Measurements from ENCODE around the gene NTN5.

The NTN5 gene

DNA sequence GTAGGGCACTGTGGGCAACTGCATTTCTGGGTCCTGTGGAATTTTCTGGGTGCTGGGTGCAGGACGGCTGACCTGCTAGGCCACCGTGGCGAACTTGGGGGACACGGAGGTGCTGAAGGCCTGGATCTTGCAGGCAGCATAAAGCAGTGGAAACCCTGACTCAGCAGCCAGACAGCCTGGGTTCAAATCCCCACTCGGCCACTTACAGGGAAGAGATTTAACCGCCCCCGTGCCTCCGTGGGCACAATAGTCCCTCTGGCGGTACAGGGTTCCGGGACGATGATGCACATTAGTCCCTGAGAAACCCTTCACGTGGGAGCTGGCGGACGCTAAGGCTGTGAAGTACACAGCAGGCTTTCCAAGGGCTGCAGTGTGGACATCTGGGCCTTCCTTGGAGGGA is 60.9 kb downstream of the NTN5 start:
- DNase-seq = no peak
